Muscle of leg (tissue), 11 donors: ENCODE results near the gene KCNQ1. TPM values are rescaled to one million over a fixed set of nuclear protein-coding genes. Genes with fewer than 3 reads are reported as not detected.

ENCODE experiments used
- DNase-seq: peaks from one replicate; pipeline ENCODE4 v3.0.0; 2013
- H3K27ac ChIP-seq: one replicate; pipeline ENCODE4 v1.5.1; 2013; ENCODE audit warnings: mild to moderate bottlenecking, low read length, control low read depth
- H3K27me3 ChIP-seq: one replicate; pipeline ENCODE4 v1.6.1; 2013; ENCODE audit warnings: low read length; ENCODE audit not compliant: control insufficient read depth, insufficient read depth
- H3K36me3 ChIP-seq: one replicate; pipeline ENCODE4 v1.6.1; 2013; ENCODE audit warnings: low read length; ENCODE audit not compliant: control insufficient read depth, insufficient read depth
- H3K4me1 ChIP-seq: one replicate; pipeline ENCODE4 v1.6.1; 2013; ENCODE audit warnings: low read length; ENCODE audit not compliant: control insufficient read depth, insufficient read depth
- H3K4me3 ChIP-seq: one replicate; pipeline ENCODE4 v1.5.1; 2013; ENCODE audit warnings: low read length, control low read depth
- H3K9me3 ChIP-seq: replicated peaks from 2 replicates; pipeline ENCODE4 v1.6.1; 2013; ENCODE audit warnings: low read depth, low read length; ENCODE audit not compliant: control insufficient read depth
- WGBS: methylation state at CpG from one replicate; pipeline ENCODE4 v1.1.5; 2013; ENCODE audit warnings: missing lambda C conversion rate; ENCODE audit not compliant: insufficient coverage; 5-methylcytosine and 5-hydroxymethylcytosine counted together
- polyA plus RNA-seq, 8 donors: library from polyadenylated mRNA; unstranded; fragments of 120-200 nt; gene quantifications; one replicate each; pipeline versions ENCODE4 v1.2.1 to v1.2.3, GENCODE V29; 2013; ENCODE audit warnings: inconsistent platforms in 1 of 8, low replicate concordance in 1 of 8; ENCODE audit not compliant: insufficient read length in 8 of 8, insufficient read depth in 1 of 8
- total RNA-seq: library from RNA; stranded (reverse); fragments of 120-200 nt; gene quantifications from one replicate; pipeline ENCODE4 v1.2.4, GENCODE V29; 2013

KCNQ1 gene
- total and polyA plus RNA-seq, 9 donors, result 0.84 to 4.1 (median 2.6) TPM

- Histone ChIP-seq H3K27me3 (peaks cover 10% of the 10 kb centered on the region), H3K4me1 (no peaks in the 10 kb centered on the region), H3K36me3 (no peaks in the 10 kb centered on the region), H3K4me3 (no peak overlapping the region), H3K9me3 (no peaks in the 10 kb centered on the region), H3K27ac (no peak overlapping the region)
- DNase-seq, result no peak
- 71% methylated on average over 22 of the region's 22 CpGs for WGBS
These were observed 11.5 kb upstream of the KCNQ1 start for GRCh38 chr11:2433106-2433925.

GRCh38 chr11:2434008-2434407 lies 10.8 kb upstream of the KCNQ1 start:
- Histone ChIP-seq H3K4me1 (no peaks in the 10 kb centered on the region), H3K27ac (no peak overlapping the region), H3K9me3 (no peaks in the 10 kb centered on the region), H3K36me3 (no peaks in the 10 kb centered on the region), H3K4me3 (no peak overlapping the region), H3K27me3 (peaks cover 10% of the 10 kb centered on the region)
- WGBS, result 97% methylated on average over 8 of the region's 8 CpGs
- no peak for DNase-seq

- H3K27ac ChIP-seq, result no peak overlapping the region
- no peak overlapping the region for H3K4me3 ChIP-seq
- no peaks in the 10 kb centered on the region for H3K4me1 ChIP-seq
- 81% methylated on average over 6 of the region's 11 CpGs for WGBS
- H3K9me3 ChIP-seq, result no peaks in the 10 kb centered on the region
- DNase-seq, result no peak
- peaks cover 10% of the 10 kb centered on the region for H3K27me3 ChIP-seq
- H3K36me3 ChIP-seq, result no peaks in the 10 kb centered on the region
These were observed 10.1 kb upstream of the KCNQ1 start for GRCh38 chr11:2434506-2435255.

GRCh38 chr11:2435288-2436012 lies 9.4 kb upstream of the KCNQ1 start:
- H3K36me3 ChIP-seq, result no peaks in the 10 kb centered on the region
- no peak overlapping the region for H3K4me3 ChIP-seq
- H3K27me3 ChIP-seq, result peaks cover 10% of the 10 kb centered on the region
- H3K27ac ChIP-seq, result no peak overlapping the region
- no peaks in the 10 kb centered on the region for H3K4me1 ChIP-seq
- no peaks in the 10 kb centered on the region for H3K9me3 ChIP-seq
- no peak for DNase-seq
- 85% methylated on average over 12 of the region's 12 CpGs for WGBS

GRCh38 chr11:2436013-2436520 lies 8.7 kb upstream of the KCNQ1 start:
- no peaks in the 10 kb centered on the region for H3K9me3 ChIP-seq
- 85% methylated on average over 7 of the region's 10 CpGs for WGBS
- DNase-seq, result no peak
- H3K36me3 ChIP-seq, result no peaks in the 10 kb centered on the region
- no peaks in the 10 kb centered on the region for H3K4me1 ChIP-seq
- H3K4me3 ChIP-seq, result no peak overlapping the region
- no peak overlapping the region for H3K27ac ChIP-seq
- peaks cover 16% of the 10 kb centered on the region for H3K27me3 ChIP-seq

GRCh38 chr11:2436521-2437031 lies 8.2 kb upstream of the KCNQ1 start:
- 83% methylated on average over 4 of the region's 13 CpGs for WGBS
- H3K27me3 ChIP-seq, result peaks cover 17% of the 10 kb centered on the region
- H3K4me1 ChIP-seq, result no peaks in the 10 kb centered on the region
- DNase-seq, result no peak
- H3K36me3 ChIP-seq, result no peaks in the 10 kb centered on the region
- H3K27ac ChIP-seq, result no peak overlapping the region
- H3K4me3 ChIP-seq, result no peak overlapping the region
- no peaks in the 10 kb centered on the region for H3K9me3 ChIP-seq

- 74% methylated on average over 3 of the region's 4 CpGs for WGBS
These were observed 7.3 kb upstream of the KCNQ1 start for GRCh38 chr11:2437516-2437915.

GRCh38 chr11:2439820-2440219 lies 5.0 kb upstream of the KCNQ1 start:
- H3K36me3 ChIP-seq, result no peaks in the 10 kb centered on the region
- H3K9me3 ChIP-seq, result no peaks in the 10 kb centered on the region
- no peak for DNase-seq
- H3K27me3 ChIP-seq, result peaks cover 31% of the 10 kb centered on the region
- no peak overlapping the region for H3K4me3 ChIP-seq
- WGBS, result no CpG with 5 or more reads among the region's 3 CpGs
- no peak overlapping the region for H3K27ac ChIP-seq
- no peaks in the 10 kb centered on the region for H3K4me1 ChIP-seq

More at GRCh38 chr11:2437516-2437915, 7.3 kb upstream of the KCNQ1 start:
- H3K4me1 ChIP-seq, result no peaks in the 10 kb centered on the region
- peaks cover 17% of the 10 kb centered on the region for H3K27me3 ChIP-seq
- no peak for DNase-seq
- H3K4me3 ChIP-seq, result no peak overlapping the region
- no peaks in the 10 kb centered on the region for H3K36me3 ChIP-seq
- H3K27ac ChIP-seq, result no peak overlapping the region
- no peaks in the 10 kb centered on the region for H3K9me3 ChIP-seq

- Histone ChIP-seq H3K36me3 (no peaks in the 10 kb centered on the region), H3K4me1 (peaks cover 3% of the 10 kb centered on the region), H3K27ac (no peak overlapping the region), H3K4me3 (no peak overlapping the region), H3K9me3 (no peaks in the 10 kb centered on the region), H3K27me3 (peaks cover 36% of the 10 kb centered on the region)
- DNase-seq, result no peak
- WGBS, result 63% methylated on average over 2 of the region's 8 CpGs
These were observed 4.2 kb upstream of the KCNQ1 start for GRCh38 chr11:2440646-2441045.
